OCI-LY3 (cell line): ENCODE results near the gene FCRL6.

Experiments
- H2AFZ ChIP-seq: fragments of 200-600, 300-600 bp; shearing (Covaris generic); 2 replicates; pipeline ENCODE4 v1.6.0; 2014; ENCODE audit warnings: antibody characterized with exemption, low read depth, low read length
- H3K27ac ChIP-seq: fragments of 200-600, 300-600 bp; sonication (generic); 2 replicates; pipeline ENCODE4 v1.5.1; 2014; ENCODE audit warnings: mild to moderate bottlenecking, low read length, moderate library complexity, mixed read lengths
- H3K27me3 ChIP-seq: fragments of 200-600, 300-600 bp; sonication (generic); 2 replicates; pipeline ENCODE4 v1.6.1; 2014; ENCODE audit warnings: low read depth, low read length, mixed read lengths
- H3K36me3 ChIP-seq: fragments of 200-600, 300-600 bp; sonication (generic); replicated peaks from 2 replicates; pipeline ENCODE3; 2014; ENCODE audit warnings: low read depth, low read length, mixed read lengths
- H3K4me1 ChIP-seq: fragments of 300-600, 200-600 bp; sonication (generic); 2 replicates; pipeline ENCODE4 v1.6.1; 2014; ENCODE audit warnings: low read length, mixed read lengths
- H3K4me2 ChIP-seq: fragments of 200-600, 300-600 bp; sonication (generic); 2 replicates; pipeline ENCODE4 v1.6.1; 2014; ENCODE audit warnings: low read length, mixed read lengths
- H3K4me3 ChIP-seq: fragments of 300-600, 200-600 bp; sonication (generic); 2 replicates; pipeline ENCODE4 v1.5.1; 2014; ENCODE audit warnings: antibody characterized with exemption, mild to moderate bottlenecking, low read length, moderate library complexity
- H3K79me2 ChIP-seq: fragments of 300-600, 200-600 bp; shearing (Covaris generic); 2 replicates; pipeline ENCODE4 v1.6.1; 2014; ENCODE audit warnings: mild to moderate bottlenecking, low read length, mixed read lengths
- H3K9ac ChIP-seq: fragments of 300-600, 200-600 bp; shearing (Covaris generic); 2 replicates; pipeline ENCODE4 v1.6.0; 2014; ENCODE audit warnings: mild to moderate bottlenecking, low read length, moderate library complexity
- H3K9me3 ChIP-seq: fragments of 200-600, 300-600 bp; shearing (Covaris generic); 2 replicates; pipeline ENCODE4 v1.6.1; 2014; ENCODE audit warnings: low read length, mixed read lengths; ENCODE audit not compliant: insufficient read depth
- H4K20me1 ChIP-seq: fragments of 200-600, 300-600 bp; sonication (generic); 2 replicates; pipeline ENCODE4 v1.6.1; 2016; ENCODE audit warnings: low read length, mixed read lengths; ENCODE audit not compliant: insufficient read depth
- EZH2phosphoT487 ChIP-seq: fragments of 200-600 bp; shearing (Covaris generic); IDR thresholded peaks from 2 replicates; pipeline ENCODE4 v1.6.1; 2018; ENCODE audit warnings: antibody characterized with exemption, mixed run types, low read depth
- TF ChIP-seq, protein P1 (sequence below): fragments of 200-600, 300-600 bp; sonication (generic); IDR thresholded peaks from 2 replicates; pipeline ENCODE4 v1.5.1; 2014; ENCODE audit warnings: antibody characterized with exemption, low read length, low read depth

FCRL6 gene

GRCh38 chr1:159775716-159776115, 26.4 kb upstream of the FCRL6 start:
- Histone ChIP-seq H3K27me3 (no peaks in the 10 kb centered on the region), H3K36me3 (no peaks in the 10 kb centered on the region), H3K4me2 (no peak overlapping the region), H3K4me3 (no peak overlapping the region), H3K9ac (no peak overlapping the region), H2AFZ (no peak overlapping the region), H3K27ac (no peak overlapping the region), H3K79me2 (no peaks in the 10 kb centered on the region), H4K20me1 (no peaks in the 10 kb centered on the region), H3K4me1 (peaks cover 15% of the 10 kb centered on the region), H3K9me3 (no peaks in the 10 kb centered on the region)
- TF ChIP-seq EZH2phosphoT487 = no peak
- TF ChIP-seq, protein P1, sequence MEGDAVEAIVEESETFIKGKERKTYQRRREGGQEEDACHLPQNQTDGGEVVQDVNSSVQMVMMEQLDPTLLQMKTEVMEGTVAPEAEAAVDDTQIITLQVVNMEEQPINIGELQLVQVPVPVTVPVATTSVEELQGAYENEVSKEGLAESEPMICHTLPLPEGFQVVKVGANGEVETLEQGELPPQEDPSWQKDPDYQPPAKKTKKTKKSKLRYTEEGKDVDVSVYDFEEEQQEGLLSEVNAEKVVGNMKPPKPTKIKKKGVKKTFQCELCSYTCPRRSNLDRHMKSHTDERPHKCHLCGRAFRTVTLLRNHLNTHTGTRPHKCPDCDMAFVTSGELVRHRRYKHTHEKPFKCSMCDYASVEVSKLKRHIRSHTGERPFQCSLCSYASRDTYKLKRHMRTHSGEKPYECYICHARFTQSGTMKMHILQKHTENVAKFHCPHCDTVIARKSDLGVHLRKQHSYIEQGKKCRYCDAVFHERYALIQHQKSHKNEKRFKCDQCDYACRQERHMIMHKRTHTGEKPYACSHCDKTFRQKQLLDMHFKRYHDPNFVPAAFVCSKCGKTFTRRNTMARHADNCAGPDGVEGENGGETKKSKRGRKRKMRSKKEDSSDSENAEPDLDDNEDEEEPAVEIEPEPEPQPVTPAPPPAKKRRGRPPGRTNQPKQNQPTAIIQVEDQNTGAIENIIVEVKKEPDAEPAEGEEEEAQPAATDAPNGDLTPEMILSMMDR = peak; percentile 67

GRCh38 chr1:159778266-159778665, 23.9 kb upstream of the FCRL6 start:
- Histone ChIP-seq H3K36me3 (no peaks in the 10 kb centered on the region), H3K4me1 (peaks cover 4% of the 10 kb centered on the region; the same call in 1 of the 2 replicates), H2AFZ (no peak overlapping the region), H3K4me3 (no peak overlapping the region), H3K27me3 (no peaks in the 10 kb centered on the region), H3K9me3 (no peaks in the 10 kb centered on the region), H4K20me1 (no peaks in the 10 kb centered on the region), H3K79me2 (no peaks in the 10 kb centered on the region), H3K9ac (no peak overlapping the region), H3K4me2 (no peak overlapping the region), H3K27ac (no peak overlapping the region)
- no peak for TF ChIP-seq EZH2phosphoT487
- TF ChIP-seq, protein P1 = no peak

DNA sequence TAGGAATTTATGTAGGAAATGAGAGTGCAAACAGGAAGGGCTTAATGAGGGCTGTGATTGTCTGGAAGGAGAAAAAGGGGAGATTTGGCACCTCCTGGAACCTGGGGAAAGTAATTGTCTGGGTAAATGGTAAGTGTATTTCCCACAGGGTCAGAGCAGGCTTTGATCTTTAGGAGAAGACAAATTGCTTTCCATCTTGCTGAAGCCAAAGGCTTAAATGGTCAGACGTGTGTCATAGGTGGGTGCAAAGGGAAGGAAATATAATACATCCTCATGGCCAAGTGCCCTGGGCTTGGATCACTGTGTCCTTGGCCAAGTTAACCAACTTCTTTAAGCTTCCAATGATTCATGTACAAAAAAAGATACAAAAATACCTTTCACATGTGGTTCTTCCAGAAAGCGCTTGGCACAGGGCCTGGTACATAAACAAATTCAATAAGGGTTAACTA, 22.7 kb upstream of the FCRL6 start:
- Histone ChIP-seq H2AFZ (no peak overlapping the region), H3K36me3 (no peaks in the 10 kb centered on the region), H3K27me3 (no peaks in the 10 kb centered on the region), H3K4me2 (no peak overlapping the region), H3K9ac (no peak overlapping the region), H3K4me1 (peaks cover 3% of the 10 kb centered on the region; the same call in 1 of the 2 replicates), H3K27ac (no peak overlapping the region), H3K4me3 (no peak overlapping the region), H4K20me1 (no peaks in the 10 kb centered on the region), H3K9me3 (no peaks in the 10 kb centered on the region), H3K79me2 (no peaks in the 10 kb centered on the region)
- TF ChIP-seq EZH2phosphoT487 = no peak
- TF ChIP-seq, protein P1 = no peak

- no peak within 1 kb of the TSS for H3K27ac ChIP-seq
- no peaks in the 10 kb centered on the region for H4K20me1 ChIP-seq
- no peak within 1 kb of the TSS for H2AFZ ChIP-seq
- no peaks in the 10 kb centered on the region for H3K9me3 ChIP-seq
- H3K27me3 ChIP-seq = no peaks in the 10 kb centered on the region
- H3K79me2 ChIP-seq = no peaks in the 10 kb centered on the region
- H3K9ac ChIP-seq = no peak within 1 kb of the TSS
- no peaks in the 10 kb centered on the region for H3K4me1 ChIP-seq
- H3K36me3 ChIP-seq = no peaks in the 10 kb centered on the region
- H3K4me3 ChIP-seq = no peak within 1 kb of the TSS
- H3K4me2 ChIP-seq = no peak within 1 kb of the TSS
- TF ChIP-seq EZH2phosphoT487 = no peak
- TF ChIP-seq, protein P1 = peak; percentile 27
Observed at GRCh38 chr1:159780583-159781582, 21.3 kb upstream of the FCRL6 start, which contains the start of gene DUSP23. DUSP23 (plus strand) TSS chr1:159780962; CDS start chr1:159781101, 139 bp downstream.
